ENCODE measurements around the gene CIDEA. TPM values are rescaled to one million over a fixed set of nuclear protein-coding genes. Genes with fewer than 3 reads are reported as not detected.

Gene CIDEA
- polyA plus RNA-seq, 2 donors = 0.79 to 2.1 TPM

- Histone ChIP-seq H3K36me3 (ENCODE audit: control insufficient read depth in 2 of 2, insufficient read depth in 2 of 2, low read length in 1 of 2) (peaks cover 13 to 32% of the 10 kb centered on the region in 2 donors), H3K4me1 (ENCODE audit: control insufficient read depth in 2 of 2, insufficient read depth in 2 of 2, low read length in 1 of 2) (peaks cover 8% of the 10 kb centered on the region in 2 donors)
- 82 to 91% methylated on average over 12 of the region's 12 CpGs for WGBS, 2 donors
Measured at GRCh38 chr18:12326711-12327460, 72.7 kb downstream of the CIDEA start.

More at GRCh38 chr18:12326711-12327460, 72.7 kb downstream of the CIDEA start:
- Histone ChIP-seq H3K9me3 (ENCODE audit: control insufficient read depth in 2 of 2, insufficient read depth in 1 of 2, low read depth in 1 of 2, low read length in 1 of 2) (no peaks in the 10 kb centered on the region), H3K27me3 (ENCODE audit: control insufficient read depth in 1 of 2, insufficient read depth in 2 of 2, low read length in 2 of 2) (no peaks in the 10 kb centered on the region), H3K27ac (ENCODE audit: low read depth in 2 of 2, low read length in 1 of 2) (peak overlapping the region in 1 of 2 donors; percentile 14), H3K4me3 (ENCODE audit: low read depth in 1 of 2, low read length in 2 of 2) (no peak overlapping the region)

Other genes starting within 250 kb of the CIDEA start
- under 1 TPM; 0.16 to 0.45 TPM for gene ANKRD62, start 160.5 kb upstream of the CIDEA start, polyA plus RNA-seq
- gene TUBB6, start 53.9 kb downstream of the CIDEA start, polyA plus RNA-seq = 100 to 1,000 TPM; 183 to 299 TPM
- gene AFG3L2, start 122.9 kb downstream of the CIDEA start, polyA plus RNA-seq = 10 to 100 TPM; 14.7 to 34.0 TPM
- 1 to 10 TPM; 1.3 to 1.8 TPM for gene PRELID3A, start 153.6 kb downstream of the CIDEA start, polyA plus RNA-seq

Measured in esophagus (tissue), 2 donors.